NCI-H526 (cell line): ENCODE measurements around the gene RNF121.

ENCODE experiments used
- DNase-seq, 2 experiments: peaks; one replicate each; lab custom pipeline; 2025; lab: John Stamatoyannopoulos, UW

RNF121 gene

DNA sequence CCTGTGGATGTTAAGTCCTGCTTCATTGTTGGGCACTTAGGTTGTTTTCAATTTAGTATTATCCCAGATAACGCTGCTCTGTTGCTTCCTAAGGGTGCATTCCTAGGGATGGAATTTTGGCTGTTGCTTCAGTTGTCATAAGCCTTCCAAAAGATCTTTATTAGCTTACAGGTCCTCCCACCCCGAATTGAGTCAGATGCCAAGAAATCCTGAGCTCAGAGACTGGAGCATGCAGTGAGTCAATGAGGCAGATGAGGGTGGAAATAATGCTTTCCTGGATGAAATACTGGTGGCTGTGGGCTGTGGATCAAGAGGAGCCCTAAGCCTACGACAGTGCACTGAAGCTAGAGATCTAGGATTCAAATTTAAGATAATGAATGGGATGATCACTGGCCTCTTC lies 59.2 kb downstream of the RNF121 start:
- no peak for DNase-seq

DNA sequence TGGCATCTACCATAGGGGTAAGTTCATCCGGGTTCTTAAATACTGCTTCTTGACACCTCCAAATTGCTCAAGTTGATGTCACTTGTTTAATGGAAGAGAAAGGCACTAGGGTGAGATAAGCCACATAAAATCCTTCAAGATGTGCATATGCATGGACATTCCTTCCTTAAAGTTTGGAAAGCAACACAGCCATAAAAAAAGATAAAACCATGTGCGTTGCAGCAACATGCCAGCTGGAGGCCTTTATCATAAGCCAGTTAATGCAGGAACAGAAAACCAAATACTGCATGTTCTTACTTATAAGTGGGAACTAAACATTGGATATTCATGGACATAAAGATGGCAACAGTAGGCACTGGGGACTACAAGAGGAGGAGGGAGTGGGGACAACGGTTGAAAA lies 61.9 kb downstream of the RNF121 start:
- no peak for DNase-seq

DNA sequence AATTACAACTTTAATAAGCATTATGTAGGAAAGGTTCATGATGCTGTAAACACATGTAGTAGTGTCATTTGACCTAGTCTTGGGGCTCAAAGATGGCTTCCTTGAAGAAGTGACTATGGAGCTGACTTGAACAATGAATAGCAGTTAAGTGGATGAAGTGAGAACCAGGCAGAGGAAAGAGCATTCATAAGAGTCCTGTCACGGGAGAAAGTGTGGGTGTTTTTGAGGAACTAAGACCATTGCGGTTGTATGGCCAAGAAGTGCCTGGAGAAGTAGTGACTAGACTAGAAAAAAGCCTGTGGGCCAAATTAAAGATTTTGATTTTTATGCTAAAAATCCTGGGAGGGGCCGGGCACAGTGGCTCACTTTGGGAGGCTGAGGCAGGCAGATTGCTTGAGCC lies 62.6 kb downstream of the RNF121 start:
- no peak for DNase-seq

DNA sequence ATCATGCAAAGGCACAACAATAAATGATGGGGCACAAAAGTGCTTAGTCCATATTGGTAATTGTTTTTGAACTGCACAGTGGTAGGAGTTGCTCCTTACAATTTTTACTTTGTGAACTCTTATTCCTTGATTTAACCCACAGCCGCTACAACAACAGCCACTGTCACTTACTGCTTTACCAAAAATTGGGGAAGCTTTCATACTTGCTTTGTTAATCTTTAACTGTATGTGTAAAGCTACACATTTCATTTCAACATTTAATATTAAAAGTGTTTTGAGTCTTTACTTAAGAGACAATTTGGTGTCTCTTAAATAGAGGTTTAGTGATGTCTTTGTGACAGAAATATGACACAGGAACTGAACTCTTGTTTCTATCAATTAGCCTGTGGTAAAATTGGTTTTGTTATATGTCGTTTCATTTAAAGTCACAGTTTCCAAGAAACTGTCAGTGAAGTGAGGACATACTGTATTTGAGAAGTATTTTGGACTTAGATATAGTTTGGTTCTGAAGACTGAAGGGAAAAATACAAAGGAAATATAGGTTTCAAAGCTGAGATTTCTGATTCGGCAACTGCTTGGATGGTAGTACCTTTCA lies 63.4 kb downstream of the RNF121 start:
- no peak for DNase-seq

DNA sequence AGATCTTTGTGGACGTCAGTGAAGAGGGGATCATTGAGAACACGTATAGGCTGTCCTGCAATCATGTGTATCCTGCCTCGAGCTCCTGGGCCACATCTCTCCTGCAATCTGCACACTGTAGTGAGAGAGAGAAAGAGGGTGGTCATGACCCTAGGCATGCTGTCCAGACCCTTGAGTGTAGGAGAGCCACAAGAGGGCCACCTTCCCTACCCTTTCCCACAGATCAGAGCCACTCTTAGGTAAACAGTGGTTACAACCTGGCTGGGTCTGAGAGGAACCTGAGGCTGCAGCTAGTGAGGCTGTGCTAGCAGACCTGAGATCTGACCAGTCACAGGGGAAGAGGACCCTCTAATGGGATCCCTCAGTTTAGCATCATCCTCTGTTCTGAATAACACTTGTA lies 65.9 kb downstream of the RNF121 start:
- DNase-seq = no peak

DNA sequence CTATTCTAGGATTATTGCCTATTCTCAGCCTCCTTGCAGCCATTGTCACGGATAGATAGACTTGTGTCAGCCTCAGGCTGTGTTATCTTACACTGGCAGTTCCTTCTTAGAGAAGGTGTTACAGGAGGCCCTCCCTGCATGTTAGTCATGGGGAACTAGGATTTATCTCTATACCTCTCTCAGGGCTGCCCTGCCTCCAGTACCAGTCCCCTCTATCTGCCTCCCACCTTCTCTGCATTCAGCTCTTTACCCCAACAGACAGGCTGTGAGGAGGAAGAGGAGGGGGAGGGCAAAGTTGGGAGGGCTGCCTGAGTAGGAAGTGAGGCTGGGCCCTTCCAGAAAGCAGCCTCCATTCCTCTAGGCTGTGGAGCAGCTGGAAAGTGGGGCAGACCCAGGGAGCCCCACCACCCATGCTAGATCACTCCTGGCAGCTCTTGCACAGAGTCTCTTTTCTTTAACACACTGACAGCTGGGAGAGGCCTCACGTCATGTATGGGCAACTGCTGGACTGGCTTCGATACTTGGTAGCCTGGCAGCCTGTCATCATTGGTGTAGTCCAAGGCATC lies 67.0 kb downstream of the RNF121 start:
- no peak for DNase-seq

DNA sequence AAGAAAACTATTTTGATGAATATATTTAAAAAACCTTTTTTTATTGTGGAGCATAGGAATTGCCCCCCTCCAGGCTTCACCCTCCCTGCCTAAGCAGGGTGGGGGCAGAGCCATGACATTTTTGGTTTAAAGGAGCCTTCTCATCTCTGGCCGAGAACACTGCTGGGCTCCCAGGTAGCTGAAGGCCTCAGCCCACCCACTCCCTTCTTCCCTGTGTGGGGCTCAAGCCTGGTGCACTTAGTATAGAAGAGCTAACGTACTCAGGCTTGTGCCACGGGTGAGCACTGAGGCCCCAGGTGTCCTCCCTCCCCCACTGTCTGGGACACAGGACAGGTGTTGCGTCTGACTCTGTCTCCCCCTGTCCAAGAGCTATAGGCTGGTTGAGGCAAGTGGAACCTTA lies 67.7 kb downstream of the RNF121 start:
- DNase-seq = no peak

DNA sequence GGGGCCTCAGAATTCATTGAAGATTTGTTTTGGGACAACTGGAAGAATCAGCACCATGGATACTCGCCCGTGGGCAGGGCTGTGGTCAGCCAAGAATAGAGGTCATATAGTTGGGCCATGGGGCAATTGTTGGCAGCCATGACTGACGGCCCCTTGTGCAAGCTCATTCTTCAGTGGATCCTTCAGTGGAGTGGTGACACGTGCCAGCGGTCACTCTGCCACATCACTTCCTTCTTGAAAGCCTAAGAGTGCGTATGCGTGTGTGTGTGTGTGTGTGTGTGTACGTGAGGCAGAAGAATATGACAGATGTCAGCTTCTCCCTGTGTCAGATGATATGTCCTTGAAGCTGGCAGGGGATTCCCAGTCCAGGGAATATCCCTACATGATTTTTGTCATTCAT lies 68.1 kb downstream of the RNF121 start:
- DNase-seq = no peak

DNA sequence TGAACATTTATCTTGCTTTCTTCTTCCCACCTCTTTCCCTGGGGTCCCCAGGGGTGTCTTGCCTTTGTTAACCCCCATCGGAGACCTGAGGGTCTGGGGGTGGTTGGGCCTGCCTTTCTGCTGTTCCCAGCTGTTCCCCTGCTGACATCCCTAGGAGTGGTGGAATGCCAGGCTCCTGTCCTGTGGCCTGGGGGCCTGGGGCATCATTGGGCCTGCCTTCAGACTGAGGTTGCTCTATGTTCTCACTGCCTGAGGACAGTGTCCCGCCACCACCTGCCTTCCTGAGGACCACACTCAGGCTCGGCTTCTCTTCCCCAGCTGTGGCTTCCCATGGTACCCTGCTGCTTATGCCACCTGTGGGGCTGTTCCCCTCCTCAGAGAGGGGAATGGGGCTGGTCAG lies 68.7 kb downstream of the RNF121 start:
- no peak for DNase-seq

DNA sequence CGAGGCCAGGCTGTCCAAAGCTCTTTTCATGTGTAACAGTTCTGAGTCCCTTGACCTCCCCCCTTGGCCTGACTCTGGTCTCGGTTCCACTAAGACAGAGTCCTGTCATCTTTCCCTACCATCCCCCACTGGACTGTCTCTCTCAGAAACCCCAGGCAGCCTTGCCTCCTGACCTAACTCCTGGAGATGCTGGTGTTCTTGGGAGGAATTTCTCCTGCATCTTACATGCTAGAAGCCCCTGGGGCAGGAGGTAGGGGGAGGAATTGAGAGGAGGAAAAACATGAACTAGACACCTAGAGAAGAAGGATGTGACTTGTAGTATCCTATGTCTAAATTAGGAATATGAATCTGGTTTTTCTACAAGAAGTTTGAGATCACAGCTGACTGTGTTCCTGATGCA lies 69.2 kb downstream of the RNF121 start:
- no peak for DNase-seq

DNA sequence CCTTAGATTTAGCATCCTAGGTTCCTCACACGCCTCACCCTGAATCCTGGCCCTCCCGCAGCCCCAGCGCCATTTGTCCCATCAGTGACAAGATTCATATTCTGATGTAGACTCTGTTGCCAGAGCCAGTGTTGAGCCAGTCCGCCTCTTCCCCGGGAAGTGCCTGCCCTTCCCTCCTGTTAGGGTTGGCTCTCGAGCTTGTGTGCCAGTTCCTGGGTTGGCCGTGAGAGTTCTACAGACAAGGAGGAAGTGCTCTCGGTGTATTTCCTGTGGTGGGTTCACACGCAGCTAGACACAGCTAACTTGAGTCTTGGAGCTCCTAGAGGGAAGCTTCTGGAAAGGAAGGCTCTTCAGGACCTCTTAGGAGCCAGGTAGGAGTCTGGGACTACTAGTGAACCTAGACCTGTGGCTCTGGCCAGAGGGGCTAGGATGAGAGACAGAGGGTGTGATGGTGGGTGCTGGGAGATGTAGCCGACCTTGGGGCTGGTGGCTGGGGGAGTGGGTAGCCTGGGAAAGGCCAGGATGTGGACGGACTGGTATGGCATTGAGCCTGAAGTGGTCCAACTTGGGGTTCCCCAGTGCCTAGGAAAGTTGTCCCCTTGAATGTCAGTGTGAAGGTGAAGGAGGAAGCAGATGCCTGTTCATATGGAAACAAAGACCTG lies 69.9 kb downstream of the RNF121 start, which contains the start of gene IL18BP:
TSS of gene IL18BP (plus strand) at position 261 of the 662 bp plus-strand sequence. CDS start 1,076 bp downstream, outside the sequence.
- DNase-seq = no peak

DNA sequence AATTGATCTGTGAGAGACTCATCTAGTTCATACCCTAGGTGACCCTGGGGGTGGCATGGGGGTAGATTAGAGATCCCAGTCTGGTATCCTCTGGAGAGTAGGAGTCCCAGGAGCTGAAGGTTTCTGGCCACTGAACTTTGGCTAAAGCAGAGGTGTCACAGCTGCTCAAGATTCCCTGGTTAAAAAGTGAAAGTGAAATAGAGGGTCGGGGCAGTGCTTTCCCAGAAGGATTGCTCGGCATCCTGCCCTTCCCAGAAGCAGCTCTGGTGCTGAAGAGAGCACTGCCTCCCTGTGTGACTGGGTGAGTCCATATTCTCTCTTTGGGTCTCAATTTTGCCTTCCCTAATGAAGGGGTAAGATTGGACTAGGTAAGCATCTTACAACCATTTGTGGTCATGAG lies 70.5 kb downstream of the RNF121 start:
- DNase-seq = no peak

DNA sequence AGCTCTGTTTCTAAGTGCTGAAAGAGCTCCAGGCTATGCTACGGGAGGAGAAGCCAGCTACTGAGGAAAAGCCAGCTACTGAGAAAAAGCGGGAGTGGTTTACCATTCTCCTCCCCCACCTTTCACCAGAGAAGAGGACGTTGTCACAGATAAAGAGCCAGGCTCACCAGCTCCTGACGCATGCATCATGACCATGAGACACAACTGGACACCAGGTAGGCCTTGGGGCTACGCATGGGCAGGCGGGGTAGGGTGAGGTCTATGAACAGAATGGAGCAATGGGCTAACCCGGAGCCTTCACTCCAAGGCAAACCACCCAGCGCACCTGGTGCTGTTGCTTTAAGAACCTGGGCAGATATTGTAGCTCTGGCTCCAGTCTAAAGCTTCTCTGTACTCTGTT lies 71.0 kb downstream of the RNF121 start:
- DNase-seq = no peak

DNA sequence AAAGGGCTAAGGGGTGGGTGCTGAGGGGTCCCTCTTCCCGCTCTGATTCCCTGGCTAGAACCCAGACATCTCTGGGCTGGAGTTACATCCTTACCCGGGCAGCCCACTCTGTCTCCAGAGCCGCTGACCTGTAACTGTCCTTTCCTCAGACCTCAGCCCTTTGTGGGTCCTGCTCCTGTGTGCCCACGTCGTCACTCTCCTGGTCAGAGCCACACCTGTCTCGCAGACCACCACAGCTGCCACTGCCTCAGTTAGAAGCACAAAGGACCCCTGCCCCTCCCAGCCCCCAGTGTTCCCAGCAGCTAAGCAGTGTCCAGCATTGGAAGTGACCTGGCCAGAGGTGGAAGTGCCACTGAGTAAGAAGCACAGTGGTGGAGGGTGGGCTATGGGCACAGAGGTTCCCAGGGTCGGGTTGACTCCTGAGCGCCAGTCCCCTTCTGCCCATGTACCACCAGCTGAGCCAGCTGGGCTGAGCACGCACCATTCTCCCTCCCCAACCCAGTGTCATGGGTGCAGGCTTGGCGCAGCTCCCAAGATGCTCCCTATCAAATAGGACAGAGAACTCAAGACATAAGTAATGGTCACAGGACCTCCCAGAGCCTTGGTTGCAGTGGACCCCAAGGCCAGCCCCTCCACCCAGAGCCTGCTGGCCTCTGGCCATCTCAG lies 71.5 kb downstream of the RNF121 start:
- DNase-seq = no peak

DNA sequence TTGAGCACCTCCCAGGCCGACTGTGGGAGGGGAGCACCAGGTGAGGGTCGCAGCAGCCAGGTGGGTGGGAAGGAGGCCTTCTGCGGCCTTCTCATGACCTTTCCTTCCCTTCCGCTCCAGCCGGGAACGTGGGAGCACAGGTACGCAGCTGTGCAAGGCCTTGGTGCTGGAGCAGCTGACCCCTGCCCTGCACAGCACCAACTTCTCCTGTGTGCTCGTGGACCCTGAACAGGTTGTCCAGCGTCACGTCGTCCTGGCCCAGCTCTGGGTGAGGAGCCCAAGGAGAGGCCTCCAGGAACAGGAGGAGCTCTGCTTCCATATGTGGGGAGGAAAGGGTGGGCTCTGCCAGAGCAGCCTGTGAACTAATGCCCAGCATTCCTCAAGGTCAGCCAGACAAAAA lies 72.4 kb downstream of the RNF121 start:
- no peak for DNase-seq

DNA sequence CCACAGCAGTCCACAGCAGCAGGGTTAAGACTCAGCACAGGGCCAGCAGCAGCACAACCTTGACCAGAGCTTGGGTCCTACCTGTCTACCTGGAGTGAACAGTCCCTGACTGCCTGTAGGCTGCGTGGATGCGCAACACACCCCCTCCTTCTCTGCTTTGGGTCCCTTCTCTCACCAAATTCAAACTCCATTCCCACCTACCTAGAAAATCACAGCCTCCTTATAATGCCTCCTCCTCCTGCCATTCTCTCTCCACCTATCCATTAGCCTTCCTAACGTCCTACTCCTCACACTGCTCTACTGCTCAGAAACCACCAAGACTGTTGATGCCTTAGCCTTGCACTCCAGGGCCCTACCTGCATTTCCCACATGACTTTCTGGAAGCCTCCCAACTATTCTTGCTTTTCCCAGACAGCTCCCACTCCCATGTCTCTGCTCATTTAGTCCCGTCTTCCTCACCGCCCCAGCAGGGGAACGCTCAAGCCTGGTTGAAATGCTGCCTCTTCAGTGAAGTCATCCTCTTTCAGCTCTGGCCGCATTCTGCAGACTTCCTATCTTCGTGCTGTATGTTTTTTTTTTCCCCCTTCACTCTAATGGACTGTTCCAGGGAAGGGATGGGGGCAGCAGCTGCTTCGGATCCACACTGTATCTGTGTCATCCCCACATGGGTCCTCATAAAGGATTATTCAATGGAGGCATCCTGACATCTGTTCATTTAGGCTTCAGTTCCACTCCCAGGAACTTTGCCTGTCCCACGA lies 73.2 kb downstream of the RNF121 start:
- DNase-seq = no peak

DNA sequence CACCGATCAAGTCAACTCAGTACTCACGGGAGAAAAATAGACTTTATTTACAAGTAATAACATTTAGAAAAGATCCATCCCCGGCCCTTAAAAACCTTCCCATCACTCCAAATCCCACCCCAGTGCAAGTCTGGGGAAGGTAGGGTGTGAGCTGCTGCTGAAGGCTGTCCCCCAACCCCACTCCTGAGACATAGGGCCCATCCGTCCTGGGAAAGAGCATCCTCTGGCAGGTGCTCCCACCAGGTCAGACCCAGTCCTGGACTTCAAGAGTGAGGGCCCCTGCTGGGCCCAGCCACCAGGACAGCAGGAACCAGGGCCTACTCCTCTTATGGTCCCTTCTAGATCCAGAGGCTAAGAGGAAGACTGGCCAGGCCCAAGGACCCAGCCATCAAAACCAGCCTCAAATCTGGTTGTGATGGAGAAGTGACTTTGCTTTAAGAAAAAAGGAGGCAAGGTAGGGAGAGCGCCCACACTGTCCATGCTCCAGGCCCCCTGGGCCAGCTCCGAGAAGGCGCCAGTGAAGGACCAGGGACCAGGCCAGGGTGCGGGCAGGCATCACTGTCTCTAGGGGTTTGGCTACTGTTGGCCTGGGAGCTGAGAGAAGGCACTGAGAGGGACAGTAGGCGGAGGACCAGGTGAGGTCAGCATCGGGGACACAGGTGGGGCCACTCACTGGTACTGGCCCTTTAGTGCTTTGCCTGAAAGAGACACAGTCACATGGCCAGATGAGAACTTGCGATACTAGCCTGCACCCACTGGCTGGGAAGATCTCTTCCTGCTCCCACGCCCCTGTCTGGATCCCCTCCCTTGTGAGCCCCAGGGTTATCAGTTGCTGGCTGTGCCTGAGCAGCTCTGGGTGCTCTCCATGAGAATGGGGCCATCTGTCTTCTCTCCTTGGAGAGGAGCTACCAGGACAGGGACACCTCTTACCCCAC lies 74.3 kb downstream of the RNF121 start:
- DNase-seq = no peak

DNA sequence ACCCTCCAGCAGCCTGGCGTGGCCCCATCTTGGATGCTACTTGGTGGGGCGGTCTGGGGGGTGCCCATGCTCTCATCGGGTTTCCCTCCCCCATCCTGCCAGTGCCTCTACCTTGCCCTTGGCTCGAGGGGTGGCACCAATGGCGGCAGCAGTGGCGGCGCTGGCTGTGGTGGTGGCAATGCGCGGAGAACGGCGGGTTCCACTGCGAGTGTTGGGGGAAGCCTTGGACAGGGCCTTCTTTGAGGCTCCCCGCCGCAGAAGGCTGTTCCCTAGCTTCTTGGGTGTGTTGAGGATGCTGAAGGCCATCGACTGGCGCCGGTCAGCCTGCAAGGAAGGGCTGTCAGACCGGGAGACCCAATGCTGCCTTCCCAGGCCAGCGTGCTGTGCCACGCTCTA lies 74.9 kb downstream of the RNF121 start:
- no peak for DNase-seq

DNA sequence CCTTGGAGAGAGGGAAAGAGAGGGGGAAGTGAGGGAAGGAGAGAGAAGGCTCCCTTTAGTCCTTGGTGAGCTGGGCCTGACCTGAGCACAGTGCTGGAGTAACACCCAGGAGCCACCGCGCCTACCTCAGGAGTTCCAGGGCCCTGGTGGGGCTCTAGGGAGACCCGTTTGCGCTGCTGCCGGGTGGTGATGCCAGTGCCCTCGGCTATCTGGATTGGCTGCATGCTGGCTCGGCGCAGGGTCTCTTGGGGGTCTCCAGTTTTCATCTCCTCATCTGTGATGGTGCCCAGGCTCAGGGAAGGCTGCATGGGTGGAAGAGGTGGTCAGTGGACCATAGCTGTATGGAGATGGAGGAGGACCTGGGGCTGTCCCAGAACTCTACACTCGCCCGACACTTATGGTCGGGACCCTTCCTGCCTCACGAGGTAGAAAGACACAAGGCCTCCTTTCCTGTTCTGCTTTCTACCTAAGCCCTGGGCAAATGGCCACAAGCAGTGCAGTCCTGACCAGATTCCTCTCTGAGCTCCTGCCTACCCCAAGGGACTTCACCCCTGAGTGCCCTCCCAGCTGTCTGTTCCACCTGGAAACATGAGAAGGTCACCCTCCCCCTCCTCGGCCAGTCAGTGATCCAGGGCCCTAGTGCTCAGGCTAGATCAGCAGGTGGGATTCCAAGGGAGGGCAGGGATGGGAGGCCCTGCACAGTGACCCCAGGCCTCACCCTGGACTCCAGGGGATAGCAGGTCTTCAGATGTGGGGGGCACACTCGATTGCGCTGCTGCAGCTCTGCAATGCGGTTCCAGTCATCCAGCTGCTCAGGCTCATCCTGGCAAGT lies 75.9 kb downstream of the RNF121 start:
- no peak for DNase-seq
